ENCODE data around the gene ENPP7.

The ENPP7 gene, protein sequence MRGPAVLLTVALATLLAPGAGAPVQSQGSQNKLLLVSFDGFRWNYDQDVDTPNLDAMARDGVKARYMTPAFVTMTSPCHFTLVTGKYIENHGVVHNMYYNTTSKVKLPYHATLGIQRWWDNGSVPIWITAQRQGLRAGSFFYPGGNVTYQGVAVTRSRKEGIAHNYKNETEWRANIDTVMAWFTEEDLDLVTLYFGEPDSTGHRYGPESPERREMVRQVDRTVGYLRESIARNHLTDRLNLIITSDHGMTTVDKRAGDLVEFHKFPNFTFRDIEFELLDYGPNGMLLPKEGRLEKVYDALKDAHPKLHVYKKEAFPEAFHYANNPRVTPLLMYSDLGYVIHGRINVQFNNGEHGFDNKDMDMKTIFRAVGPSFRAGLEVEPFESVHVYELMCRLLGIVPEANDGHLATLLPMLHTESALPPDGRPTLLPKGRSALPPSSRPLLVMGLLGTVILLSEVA

DNA sequence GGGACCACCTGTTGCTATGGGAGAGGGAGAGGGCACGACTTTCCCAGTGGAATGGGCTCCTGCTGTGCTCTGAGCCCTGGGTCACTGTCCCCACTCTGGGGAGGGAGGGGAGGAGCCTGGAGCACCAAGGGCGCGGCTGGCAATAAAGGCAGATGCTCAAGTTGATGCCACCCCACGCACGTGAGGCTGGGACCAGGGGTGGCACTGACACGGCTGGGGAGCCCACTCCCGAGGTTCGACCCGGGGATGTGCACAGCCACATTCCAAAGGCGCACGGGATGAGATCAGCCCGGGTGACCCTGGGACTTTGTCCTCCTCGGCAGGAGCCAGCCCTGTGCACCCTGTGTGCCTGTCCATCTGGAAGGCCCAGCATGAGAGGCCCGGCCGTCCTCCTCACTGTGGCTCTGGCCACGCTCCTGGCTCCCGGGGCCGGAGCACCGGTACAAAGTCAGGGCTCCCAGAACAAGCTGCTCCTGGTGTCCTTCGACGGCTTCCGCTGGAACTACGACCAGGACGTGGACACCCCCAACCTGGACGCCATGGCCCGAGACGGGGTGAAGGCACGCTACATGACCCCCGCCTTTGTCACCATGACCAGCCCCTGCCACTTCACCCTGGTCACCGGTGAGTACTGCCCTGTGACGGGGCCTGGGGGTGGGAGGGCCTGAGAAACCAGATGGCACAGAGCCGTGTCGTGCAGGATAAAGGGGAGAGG is at the start of gene ENPP7:
TSS of gene ENPP7 (plus strand) at position 175 of the 715 bp plus-strand sequence. CDS start at position 372, 197 bp downstream.
- DNase-seq (ENCODE audit: low spot score): no peak

DNA sequence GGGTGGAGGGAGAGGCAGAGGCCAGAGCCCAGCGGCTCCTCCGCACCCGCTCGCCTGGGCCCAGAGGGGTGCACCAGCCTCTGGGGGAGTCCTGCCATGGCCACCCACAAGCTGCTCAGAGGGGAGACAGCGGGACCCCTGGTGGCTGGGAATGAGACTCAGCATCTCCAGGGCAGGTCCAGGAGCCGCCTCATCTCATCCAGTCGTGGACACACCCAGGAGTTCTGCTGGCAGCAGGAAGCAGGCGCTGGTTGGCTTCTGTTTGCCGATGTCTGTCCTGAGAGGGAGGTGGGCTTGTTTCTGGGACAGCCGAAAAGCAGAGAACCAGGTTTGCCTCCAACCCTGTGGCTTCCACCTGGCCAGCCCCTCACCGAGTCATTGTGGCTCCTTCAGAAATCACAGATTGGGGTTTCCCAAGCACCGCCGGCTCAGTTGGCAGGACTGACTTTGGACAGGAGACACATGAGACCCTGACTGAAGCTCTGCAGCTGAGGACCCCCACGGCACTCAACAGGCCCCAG is 49.6 kb upstream of the ENPP7 start:
- DNase-seq (ENCODE audit: low spot score): no peak

DNA sequence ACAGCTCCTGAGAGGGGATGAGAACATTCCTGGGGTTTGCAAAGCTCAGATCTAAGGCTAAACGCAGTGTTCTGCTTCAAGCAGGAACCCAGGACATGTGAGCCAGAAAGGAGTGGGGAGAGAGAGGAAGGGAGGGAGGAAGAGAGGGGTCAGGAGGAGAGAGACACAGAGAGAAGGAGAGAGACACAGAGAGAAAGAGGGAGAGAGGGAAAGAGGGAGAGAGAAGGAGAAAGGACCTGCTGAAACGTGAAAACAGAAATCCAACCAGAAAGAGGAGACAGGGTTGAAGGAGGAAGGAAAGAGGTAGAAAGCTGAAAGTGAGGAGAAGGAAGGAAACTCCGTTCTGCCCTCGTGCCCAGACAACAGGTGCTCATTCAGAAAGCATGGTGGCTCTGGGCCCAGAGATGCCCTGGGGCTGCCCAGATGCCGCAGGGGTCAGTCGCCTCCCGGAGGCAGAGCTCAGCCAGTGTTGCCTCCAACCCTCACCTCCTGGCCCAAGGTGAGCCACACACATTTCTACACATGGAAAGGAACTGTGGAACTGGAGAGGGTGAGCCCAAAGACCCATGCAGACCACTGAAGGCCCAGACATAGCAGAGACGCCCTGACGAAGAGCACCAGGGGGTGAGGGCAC is 49.0 kb upstream of the ENPP7 start:
- no peak for DNase-seq (ENCODE audit: low spot score)

DNA sequence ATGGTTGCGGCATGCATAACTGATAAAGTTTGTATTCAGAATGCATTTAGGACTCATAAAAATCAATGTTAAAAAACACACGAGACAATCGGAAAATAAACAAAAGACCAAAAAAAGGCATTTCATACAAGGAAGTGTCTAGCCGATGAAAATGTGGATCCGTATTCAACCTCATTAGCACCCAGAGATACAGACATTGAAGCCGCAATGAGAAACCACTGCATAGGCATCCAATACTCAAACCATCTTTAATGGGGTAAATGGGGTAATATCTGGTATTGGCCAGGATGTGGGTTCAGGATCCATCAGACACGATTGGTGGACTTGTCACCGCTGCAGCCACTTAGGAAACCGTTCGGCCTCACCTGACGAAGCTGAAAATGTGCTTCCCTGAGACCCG is 47.4 kb upstream of the ENPP7 start:
- no peak for DNase-seq (ENCODE audit: low spot score)

DNA sequence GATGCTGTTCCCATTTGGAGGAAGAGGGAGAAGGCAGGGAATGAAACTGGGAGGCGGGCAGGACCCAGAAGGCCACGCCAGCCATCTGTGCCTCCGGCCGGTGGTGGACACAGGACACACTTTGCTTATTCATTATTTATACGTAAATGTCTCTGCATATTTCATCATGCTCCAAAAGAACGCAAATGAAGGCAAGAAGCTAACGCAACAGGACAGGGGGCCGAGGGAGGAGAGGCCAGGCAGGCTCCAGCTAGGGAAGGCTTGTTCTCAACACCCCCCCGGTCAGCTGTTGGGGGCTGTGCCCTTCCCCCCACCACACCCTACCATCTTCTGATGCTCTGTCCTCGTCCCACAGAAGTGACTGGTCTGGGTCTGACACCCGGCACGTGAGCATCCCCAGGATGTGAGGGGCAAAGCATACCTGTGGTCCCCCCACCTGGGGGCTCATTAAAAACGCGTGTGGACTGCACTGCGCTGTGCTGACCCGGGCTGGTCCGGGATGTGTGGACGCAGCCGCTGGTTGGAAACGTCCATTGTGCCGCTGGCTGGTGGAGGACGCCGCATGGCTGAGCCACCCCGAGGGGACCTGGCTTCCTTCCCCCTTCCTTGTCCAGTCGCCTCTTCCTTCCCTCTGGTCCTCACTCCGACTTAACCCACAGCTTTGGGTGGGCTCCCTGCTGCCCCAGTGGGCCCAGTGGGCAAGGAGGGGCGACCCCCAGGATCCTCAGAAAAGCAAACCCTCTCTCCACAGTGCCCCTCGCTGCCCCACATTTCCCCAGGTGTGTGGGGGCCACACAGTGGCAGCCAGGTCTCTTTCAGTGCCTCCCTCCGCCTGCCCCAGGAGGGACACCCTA is 46.4 kb upstream of the ENPP7 start:
- no peak for DNase-seq (ENCODE audit: low spot score)

DNA sequence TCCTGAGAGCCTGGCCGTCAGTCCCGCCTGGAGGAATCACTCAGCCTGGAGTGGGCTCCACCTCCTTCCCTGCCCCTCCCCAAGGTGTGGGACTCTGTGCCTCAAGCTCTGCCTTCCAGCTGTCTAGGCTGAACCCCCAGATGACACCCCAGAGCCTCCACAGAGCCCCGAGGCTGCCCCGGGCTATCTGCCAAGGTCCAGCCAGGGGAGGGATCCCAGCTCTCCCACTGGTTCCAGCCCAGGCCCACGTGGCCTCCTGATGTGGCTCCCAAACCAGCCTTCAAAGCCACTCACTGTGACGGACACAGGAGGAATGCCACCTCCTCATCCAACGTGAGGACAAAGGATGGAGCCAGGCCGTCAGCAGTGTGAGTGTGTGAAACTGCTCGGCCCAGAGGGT is 45.6 kb upstream of the ENPP7 start:
- DNase-seq (ENCODE audit: low spot score): no peak

DNA sequence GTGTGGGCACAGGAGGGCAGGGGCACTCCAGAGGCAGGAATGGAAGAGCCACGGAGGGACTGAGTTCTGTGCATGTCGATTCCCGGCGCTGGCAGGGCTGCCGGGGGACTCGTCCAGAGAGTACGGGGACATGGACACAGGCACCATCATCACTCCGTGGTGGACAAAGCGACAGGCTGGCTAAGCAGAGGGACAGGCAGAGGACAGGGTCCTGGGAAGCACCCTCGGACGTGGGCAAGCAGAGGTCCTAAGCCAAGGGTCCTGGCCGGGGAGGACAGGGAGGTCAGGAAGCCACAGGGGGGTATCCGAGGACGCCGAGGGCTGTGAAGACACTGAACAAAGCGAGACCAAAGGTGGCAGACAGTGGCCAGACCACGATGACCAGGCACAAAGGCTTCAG is 44.3 kb upstream of the ENPP7 start:
- DNase-seq (ENCODE audit: low spot score): no peak

DNA sequence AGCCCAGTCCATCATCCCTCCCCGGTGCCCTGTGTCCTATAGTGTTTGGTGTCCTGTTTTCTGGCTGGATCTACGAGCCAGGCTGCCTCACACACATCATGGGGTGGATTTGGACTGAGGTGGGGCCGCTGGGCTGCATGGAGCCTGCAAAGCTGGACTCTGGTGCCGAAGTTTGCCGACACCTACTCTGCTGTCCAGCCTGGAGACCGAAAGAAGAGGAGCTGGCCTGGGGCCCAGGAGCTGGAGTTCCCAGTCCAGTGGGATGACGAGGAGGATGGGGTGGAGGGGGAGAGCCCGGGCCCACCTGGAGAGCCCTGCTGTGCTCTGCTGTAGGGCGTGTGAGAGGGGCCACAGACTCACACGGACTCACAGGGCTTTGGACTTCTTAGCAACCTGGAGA is 40.3 kb upstream of the ENPP7 start:
- no peak for DNase-seq (ENCODE audit: low spot score)

DNA sequence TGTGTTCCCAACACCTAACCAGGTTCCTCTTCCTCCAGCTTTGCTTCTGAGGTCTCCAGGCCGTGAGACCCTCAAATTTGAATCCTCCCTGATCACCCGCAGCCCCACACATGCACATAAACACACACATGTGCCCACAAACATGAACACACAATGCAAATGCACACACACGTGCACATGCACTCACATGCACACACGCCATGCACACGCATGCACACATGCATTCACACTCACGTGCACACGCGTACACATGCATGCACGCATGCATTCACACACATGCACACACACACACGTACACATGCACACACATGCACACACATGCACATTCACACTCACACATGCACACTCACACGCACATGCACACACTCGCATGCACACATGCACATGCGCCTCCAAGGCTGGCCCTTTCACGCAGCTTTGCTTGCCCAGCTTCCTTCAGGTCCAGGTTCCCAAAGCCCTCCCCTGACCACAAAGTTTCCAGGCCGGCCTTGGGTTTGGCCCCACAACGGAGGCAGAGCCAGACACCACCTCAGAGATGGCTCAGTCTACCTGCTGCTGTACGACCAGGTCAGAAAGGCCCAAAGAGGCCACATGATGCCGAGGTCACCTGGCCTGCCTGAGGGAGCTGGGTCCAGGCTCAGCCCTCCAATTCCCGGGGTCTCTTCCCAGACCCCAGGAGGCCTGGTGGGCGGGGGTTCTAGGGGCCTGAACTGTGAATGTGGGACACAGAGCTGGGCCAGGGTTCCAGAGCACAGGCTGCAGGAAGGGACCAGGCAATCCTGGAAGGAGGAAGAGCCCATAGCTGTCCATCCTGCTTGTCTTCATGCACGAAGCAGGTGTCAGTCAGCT is 39.5 kb upstream of the ENPP7 start:
- DNase-seq (ENCODE audit: low spot score): no peak

DNA sequence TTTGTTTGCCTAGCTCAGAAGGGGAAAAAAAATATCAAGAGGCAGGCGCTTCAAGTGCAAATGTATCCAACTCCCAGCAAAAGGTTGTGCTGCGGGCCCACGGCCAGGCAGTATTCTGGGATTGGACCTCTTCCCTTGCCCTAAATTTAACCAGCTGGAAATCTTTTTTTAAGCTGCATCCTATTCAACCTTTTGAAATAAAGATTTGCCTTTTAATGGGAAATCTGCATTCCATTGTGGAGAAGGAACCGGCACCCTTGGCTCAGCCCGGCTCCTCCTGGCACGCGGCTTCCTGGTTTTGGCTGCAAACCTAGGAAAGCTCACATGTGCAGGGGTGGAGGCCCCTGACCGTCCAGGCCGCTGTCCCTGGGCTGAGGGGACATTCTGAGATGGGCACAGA is 38.8 kb upstream of the ENPP7 start:
- no peak for DNase-seq (ENCODE audit: low spot score)

DNA sequence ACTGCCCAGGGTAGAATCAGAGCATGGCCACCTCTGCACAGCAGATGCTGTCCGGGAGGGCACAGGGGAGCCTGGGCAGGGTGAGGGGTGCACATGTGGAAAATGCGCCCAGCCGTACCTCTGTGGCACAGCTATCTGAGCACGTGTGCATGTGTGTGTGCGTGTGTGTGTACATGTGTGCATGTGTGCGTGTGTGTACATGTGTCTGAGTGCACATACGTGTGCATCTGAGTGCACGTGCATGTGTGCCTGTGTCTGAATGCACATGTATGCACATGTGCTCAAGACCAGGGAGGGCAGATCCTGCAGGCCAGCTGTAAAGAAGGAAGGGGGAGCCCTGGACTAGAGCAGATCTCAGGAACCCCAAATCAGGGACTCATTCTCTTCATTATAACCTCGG is 37.3 kb upstream of the ENPP7 start:
- DNase-seq (ENCODE audit: low spot score): no peak

DNA sequence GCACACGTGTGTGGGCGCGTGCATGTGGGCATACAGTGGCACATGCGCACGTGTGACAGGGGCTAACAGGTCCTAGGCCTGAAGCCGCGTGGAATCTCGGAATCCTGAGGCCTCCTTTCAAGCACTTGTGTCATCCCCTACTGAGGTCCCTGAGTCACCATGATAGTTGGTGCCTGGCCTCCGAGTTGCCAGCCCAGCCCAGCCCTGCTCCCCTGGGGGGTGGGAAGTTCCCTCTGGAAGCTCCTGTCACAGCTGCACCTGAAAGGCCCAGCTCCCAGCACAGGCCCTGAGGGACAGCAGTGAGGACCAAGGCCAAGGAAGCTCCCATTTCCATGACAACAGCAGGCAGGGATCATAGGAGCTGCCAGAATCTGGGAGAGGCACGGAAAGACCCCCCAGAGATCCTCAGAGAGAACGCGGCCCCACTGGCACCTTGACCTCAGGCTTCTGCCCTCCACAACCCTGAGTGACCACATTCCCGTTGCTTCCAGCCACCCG is 35.4 kb upstream of the ENPP7 start:
- DNase-seq (ENCODE audit: low spot score): no peak

DNA sequence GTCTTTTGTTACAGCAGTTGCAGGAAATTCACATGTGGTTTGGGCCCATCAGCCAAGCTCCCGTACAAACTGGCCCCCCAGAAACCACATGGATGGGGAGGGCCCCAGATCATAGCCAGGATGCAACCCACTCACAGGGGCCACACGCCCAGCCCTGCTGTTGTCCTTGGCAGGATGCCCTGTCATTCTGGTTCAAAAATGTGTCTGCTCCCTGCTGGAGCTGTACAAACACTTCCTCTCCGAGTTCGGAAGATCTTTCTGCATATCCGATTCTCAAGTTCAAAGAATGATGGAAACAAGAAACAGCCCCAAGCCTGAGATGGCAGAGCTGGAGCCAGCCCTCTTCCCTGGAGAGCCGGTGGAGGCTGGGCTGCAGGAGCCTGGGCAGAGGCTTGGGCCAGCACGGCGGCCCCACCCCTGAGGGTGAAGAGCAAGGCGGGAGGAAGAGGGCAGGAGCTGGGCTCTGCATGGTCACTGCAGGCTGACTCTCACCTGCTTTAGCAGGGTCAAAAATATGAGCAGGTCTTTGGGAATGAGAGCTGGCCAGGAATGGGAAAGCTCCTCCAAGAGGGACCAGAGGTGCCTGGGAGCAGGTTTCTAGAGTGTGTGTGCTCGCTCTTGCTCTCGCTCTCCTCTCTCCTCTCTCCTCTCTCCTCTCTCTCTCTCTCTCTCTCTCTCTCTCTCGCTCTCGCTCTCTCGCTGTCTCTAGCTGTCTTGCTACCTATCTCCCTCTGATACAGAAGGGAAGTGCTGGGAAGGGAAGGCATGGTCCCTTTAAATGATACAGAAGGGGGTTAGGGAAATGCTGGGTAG is 34.7 kb upstream of the ENPP7 start:
- no peak for DNase-seq (ENCODE audit: low spot score)

DNA sequence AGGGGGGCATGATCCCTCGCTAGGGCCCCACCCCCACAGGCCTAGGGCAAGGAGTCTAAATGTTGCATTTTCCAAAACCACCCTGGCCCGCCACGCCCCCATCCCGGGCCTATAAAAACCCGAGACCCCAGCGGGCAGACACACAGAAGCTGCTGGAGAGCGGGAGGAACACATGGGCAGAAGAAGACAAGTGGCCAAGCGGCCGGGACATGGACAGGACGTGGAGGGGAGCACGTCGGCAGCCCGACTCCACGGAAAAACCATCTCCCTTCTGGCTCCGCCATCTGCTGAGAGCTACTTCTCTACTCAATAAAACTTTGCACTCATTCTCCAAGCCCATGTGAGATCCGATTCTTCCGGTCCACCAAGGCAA is 34.1 kb upstream of the ENPP7 start:
- DNase-seq (ENCODE audit: low spot score): no peak

DNA sequence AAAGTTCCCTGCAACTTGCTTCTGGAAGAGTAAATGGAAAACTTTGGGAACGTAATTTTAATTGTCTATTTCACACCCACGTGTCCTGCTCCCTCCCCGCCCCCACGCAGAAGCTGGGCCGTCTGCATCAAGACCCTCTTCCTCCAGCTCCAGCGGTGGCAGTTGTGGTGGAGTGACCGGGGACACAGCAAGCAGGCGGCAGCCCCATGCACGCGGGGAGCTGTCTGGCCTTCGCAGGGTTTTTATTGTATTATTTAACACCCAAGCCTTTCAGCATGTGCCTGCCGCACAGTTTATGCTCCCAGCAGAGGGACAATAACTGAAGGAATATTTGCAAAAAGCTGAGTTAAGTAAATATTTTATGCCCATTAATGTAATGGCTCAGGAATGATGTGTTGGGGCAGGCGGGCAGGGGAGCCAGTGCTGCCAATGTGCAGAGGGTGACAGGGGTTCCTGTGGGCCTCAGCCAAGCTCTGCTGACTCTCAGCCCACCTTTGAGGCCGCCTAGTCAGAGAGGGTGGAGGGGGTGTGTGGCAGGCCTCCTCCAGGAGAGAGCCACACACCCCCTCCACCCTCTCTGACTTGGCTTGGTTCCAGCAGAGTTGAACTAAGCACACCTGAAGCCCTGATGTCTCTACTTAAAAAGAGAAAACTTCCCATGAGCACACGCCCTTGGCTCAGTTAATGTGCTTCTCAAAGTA is 32.4 kb upstream of the ENPP7 start:
- DNase-seq (ENCODE audit: low spot score): no peak

DNA sequence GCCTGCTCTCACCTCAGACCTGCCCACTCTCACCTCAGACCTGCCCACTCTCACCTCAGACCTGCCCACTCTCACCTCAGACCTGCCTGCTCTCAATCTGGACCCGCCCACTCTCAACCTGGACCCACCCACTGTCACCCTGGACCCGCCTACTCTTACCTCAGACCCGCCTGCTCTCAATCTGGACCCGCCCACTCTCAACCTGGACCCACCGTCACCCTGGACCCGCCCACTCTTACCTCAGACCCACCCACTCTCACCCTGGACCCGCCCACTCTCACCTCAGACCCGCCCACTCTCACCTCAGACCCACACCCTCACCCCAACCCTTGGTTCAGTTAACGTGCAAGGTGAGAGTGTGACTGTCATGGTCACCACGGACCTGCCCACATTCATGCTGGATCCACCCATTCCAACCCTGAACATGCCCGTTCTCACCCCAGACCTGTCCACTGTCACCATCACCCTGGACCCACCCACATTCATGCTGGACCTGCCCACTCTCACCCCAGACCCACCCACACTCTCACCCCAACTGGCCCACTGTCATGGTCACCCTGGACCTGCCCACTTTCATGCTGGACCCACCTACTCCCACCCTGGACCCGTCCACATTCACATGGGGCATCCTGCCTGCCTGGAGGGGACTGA is 31.2 kb upstream of the ENPP7 start:
- no peak for DNase-seq (ENCODE audit: low spot score)

DNA sequence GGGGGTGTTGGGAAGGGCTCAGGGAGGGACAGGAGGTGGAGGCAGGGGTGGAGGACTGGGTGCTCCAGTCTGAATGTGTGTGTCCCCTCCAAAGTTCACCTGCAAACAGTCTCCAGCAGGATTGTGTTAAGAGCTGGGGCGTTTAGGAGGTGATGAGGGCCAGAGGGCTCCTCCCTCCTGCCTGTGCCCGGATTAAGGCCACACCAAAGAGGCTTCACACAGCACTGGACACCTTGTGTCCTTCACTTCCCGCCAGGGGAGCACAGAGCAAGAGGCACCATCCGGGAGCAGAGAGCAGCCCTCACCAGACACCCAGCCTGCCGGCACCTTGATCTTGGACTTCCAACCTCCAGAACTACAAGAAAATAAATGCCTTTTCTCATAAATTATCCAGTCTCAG is 30.2 kb upstream of the ENPP7 start:
- no peak for DNase-seq (ENCODE audit: low spot score)

DNA sequence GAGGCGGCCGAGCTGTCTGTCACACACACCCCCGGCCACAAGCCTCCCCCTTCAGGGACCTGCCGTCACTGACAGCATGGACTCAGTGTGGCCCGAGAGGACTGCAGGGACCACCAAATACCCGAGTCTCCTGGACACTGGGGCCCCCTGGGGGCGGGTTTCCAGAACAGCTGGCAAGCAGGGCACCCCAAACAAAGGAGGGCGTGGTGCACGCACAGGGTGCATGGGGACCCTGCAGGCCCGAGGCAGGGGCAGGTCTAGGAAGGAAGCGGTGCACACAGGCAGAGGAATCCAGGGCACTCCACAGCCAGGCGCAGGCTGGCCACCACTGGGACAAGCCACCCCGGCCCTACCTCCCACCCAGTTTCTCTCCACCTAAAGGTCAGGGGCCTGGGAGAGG is 28.7 kb upstream of the ENPP7 start:
- DNase-seq (ENCODE audit: low spot score): no peak
